CD1c-positive myeloid dendritic cell (primary cell): ENCODE data around the gene CYP2B6.
"Not testable (repeated sequence)": the region's sequence is repeated elsewhere in the genome, so short reads cannot be mapped to it uniquely, and the experiment has no call there.

Experiments used
- DNase-seq: peaks from one replicate; pipeline ENCODE4 v3.0.0-alpha.2; 2016; ENCODE audit errors: extremely low spot score

Gene CYP2B6

DNA sequence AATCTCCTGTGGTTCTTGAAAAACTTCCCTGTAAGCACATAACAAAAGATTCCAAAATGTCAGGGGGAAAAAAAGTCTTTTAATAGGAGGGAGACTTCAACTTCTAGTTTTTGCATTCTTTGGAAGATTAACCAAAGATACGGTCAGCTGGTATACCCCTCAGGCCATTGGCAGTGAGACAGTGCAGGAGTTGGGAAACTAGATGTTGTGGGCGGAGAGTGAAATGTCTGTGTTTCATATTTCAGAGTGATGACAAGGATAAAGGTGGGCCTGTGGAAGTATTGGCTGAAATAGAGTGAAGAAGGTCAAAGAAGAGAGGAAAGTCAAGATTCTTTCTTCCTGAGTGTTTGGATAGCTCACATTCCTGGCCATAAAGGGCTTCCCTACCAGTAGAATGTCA lies 40.8 kb downstream of the CYP2B6 start:
- no peak for DNase-seq

DNA sequence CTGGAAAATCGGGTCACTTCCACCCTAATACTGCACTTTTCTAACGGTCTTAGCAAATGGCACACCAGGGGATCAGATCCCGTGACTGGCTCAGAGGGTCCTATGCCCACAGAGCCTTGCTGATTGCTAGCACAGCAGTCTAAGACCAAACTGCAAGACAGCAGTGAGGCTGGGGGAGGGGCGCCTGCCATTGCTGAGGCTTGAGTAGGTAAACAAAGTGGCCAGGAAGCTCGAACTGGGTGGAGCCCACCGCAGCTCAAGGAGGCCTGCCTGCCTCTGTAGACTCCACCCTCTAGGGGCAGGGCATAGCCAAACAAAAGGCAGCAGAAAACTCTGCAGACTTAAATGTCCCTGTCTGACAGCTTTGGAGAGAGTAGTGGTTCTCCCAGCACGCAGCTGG lies 42.2 kb downstream of the CYP2B6 start:
- not testable (repeated sequence) for DNase-seq

DNA sequence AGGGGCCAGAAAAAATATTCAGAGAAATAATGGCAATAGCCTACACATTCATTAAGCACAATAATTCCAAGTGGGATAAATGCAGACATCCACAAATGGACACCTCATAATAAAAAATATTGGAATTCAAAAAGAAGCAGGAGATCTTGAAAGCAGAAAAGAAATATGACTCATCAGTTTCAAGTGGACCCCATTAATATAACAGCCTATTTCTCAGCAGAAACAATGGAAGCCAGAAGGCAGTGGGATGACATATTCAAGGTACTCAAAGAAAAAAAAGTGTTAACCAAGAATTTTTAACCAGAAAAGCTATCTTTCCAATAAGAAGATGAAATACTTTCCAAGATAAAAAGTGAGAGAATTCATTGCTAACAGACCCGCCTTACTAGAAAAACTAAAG lies 48.7 kb downstream of the CYP2B6 start:
- no peak for DNase-seq

DNA sequence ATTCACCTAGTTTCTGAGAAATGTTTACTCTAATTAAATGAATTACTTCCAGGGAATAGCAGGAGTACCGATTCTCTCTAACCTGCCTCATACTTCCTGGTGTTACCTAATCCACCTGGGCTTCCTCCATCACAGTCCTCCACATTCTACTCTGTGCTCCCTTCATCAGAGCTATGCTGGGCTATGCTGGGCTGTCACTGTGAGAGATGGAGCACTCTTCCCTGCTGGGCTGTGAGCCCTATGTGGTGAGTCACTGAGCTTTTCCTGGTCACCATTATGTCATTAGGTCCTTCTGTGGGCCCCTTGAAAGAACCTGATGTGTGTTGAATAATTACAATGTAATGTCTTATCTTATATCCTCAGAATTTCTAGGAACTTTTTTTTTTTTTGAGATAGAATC lies 54.0 kb downstream of the CYP2B6 start:
- DNase-seq: not testable (repeated sequence)

DNA sequence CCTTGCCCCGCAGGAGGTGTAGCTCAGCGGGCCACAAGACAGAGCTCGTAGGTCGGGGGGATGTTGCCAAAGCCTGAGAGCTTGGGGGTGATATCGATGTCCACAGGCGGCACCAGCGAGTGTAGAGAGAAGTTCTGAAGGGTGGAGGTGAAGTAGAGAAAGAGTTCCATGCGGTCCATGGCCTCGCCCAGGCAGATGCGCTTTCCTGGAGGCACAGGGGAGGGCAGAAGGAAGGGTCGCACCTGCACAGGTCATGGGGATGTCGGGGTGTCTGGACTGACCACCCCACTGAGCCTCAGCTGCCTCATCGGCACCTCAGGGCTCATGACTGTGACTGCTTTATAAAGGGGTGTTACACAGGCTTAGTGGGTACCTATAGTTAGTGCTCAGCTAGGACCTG lies 59.3 kb downstream of the CYP2B6 start:
- no peak for DNase-seq

DNA sequence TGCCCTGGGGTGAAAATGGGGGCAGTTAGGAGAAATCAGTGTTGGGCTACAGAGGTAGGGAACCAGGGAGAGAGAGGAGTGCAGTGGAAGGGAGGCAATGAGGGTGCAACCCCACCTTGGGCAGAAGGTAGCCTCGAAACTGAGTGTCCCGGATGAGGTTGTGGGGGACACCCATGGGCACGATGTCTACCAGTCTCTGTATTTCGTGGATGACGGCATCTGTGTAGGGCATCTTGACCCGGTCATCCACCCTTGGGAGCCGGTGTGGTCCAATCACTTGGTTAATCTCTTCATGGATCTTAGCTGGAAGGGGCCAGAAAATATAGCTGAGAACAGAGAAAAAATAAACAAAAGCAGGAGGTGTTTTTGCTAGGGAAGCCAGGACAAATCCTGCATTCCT lies 61.1 kb downstream of the CYP2B6 start:
- DNase-seq: not testable (repeated sequence)

DNA sequence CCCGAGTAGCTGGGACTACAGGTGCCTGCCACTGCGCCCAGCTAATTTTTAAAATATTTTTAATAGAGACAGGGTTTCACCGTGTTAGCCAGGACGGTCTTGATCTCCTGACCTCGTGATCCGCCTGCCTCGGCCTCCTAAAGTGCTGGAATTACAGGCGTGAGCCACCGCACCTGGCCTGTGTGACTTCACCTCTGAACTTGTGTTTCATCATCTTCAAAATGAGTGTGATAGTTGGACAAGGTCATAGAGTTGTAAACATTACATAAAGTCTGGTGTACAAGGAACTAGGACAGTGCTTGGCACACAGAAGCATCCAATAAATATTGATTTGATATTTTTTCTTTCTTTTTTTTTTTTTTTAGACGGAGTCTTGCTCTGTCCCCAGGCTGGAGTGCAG lies 62.2 kb downstream of the CYP2B6 start:
- DNase-seq: not testable (repeated sequence)

DNA sequence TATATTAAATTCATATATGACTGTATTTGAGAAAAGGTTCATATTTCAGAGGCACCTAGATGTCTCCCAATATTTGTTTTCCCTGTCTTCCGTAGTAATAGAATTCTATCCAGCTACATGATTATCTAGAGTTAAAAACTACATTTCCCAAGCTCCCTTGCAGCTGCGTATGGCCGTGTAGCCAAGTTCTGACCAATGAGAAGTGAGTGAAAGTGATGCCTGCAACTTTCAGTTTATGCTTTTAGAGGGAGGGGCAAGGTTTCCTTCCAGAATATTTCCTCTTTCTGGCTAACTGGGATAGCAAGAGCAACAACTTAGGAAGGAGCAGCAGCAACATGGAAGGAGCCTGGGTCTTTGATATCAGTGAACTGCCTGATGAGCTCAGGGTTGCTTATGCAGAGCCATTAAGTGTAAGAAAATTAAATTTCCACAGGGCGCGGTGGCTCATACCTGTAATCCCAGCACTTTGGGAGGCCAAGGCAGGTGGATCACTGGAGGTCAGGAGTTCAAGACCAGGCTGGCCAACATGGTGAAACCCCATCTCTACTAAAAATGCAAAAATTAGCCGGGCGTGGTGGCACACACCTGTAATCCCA lies 74.0 kb downstream of the CYP2B6 start:
- peak; percentile 12 for DNase-seq
